OCI-LY7 (cell line): Measurements from ENCODE around the gene C5AR2.

ENCODE experiments used
- EZH2phosphoT487 ChIP-seq: fragments of 200-600 bp; sonication (generic); IDR thresholded peaks from 2 replicates; pipeline ENCODE4 v1.6.1; 2018; ENCODE audit warnings: low read depth, borderline replicate concordance, mild to moderate bottlenecking, mixed run types, antibody characterized with exemption, low read length, moderate library complexity, mixed read lengths
- TF ChIP-seq, protein P1 (sequence below): fragments of 200-600 bp; sonication (generic); conservative IDR thresholded peaks from 2 replicates; pipeline ENCODE4 v1.5.1; 2014; ENCODE audit warnings: mild to moderate bottlenecking, antibody characterized with exemption, low read length, moderate library complexity, mixed read lengths

- TF ChIP-seq, protein P1, sequence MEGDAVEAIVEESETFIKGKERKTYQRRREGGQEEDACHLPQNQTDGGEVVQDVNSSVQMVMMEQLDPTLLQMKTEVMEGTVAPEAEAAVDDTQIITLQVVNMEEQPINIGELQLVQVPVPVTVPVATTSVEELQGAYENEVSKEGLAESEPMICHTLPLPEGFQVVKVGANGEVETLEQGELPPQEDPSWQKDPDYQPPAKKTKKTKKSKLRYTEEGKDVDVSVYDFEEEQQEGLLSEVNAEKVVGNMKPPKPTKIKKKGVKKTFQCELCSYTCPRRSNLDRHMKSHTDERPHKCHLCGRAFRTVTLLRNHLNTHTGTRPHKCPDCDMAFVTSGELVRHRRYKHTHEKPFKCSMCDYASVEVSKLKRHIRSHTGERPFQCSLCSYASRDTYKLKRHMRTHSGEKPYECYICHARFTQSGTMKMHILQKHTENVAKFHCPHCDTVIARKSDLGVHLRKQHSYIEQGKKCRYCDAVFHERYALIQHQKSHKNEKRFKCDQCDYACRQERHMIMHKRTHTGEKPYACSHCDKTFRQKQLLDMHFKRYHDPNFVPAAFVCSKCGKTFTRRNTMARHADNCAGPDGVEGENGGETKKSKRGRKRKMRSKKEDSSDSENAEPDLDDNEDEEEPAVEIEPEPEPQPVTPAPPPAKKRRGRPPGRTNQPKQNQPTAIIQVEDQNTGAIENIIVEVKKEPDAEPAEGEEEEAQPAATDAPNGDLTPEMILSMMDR, result no peak
- TF ChIP-seq EZH2phosphoT487, result no peak
Observed at GRCh38 chr19:47310323-47310722, 21.7 kb upstream of the C5AR2 start.
